HG03159 (cell line): ENCODE measurements around the gene MYO1D.
A peak's percentile ranks its signal among the peaks of the same experiment; 100 is the strongest.

ENCODE experiments used
- ATAC-seq: cut with Tn5 transposase; IDR thresholded peaks from one replicate; pipeline ENCODE4 v1.9.1; 2021; ENCODE audit warnings: mild to moderate bottlenecking, moderate library complexity; ENCODE audit not compliant: unreplicated experiment

The MYO1D gene

DNA sequence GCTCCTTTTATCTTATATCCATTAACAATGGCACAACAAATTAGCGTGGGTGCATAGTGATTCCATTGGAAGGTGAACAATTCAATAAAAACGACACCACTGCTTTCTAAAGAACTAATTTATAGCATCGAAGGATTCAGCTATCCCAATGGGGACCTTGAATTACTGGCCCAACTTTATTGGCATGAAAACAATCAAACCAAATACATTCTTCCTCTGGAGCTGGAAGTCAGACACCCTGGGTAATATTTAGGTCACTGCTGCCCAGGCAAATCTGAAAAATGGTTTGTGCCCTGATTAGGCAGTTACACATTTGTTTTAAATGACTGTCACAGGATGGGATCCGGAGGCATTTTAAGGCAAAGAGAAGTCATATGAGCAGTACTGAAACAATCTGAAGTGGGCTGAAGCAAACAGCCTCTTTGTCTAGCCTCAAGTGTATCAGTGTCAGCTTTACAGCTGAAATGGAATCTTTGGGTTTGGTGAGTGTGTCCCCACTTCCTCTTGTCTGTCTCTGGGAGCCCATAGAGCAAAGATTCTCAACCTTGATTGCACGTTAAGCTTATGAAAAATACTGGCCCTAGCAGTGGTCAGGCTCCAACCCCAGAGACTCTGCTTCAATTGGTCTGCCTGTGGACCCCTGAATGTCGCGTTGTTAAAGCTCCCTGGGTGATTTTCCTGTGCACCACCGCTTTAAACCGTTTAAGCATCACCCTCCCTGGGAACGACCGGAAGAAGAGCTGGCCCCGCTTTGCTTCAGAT lies 359.8 kb downstream of the MYO1D start:
- no peak for ATAC-seq

DNA sequence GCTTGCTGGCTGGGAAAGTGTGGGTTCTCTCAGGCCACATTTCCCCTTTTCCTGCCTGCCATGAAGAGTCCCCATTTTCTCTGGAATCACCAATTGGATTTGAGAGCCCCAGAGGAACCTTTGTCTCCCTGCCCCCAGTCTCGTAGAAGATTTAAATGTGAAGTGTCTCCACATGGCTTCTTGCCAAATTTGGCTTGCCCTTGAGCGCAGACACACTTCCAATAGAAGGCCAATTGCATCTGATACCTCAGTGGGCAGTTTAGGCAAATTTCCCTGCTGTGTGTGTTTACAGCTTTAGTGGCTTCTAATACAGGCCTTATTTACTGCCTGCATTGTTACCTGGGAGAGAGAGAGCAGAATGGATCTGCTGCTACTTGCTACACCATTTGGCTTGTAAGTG lies 360.5 kb downstream of the MYO1D start:
- ATAC-seq: no peak

DNA sequence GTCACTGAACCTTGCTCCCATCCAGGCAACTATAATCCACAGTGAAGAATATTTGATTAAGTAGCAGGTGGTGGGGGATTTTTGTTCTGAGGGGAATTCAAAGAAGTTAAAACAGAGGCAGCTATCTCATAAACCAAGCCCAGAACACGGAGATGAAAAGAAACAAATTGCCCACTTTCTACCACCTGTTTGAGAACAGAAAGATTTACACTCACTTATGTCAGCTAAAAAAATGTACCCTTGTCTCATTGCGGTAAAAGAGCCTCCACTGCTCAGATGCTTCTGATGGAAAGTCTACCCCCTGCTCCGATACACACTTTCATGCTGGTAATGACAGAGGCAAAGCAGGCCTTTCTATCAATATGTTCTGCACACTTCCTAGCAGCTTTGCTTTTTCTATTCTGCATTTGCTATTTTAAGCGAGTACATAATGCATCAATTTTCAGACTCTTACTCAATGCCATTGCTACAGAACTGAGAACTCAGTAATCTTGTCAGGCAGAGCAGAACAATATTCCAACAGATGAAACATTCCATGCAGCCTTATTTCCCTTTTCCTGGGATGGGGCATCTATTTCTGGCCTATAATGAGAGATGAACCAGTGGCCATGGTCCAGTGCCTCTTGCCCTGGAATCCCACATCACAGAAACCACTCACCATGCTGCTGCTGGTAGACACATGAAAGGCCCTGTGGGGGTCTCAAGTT lies 361.1 kb downstream of the MYO1D start:
- no peak for ATAC-seq

DNA sequence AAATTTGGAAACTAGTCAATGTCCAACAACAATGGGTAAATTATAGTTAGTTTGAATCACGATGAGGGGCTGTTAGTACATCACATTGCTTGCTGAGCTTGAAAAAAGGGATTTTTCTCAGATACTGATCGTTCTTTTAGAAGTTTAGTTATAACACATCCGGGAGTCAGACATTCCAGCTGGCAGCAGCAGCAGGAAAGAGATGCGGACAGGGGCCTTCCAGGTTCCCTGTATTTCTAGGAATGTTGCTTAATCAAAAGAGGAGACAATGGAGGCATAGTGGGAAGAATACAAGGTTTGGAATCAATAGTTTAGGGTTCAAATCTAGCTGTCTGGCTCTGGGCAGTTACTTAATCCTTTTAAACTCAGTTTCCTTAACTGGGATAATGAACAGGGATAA lies 362.3 kb downstream of the MYO1D start:
- ATAC-seq: no peak

DNA sequence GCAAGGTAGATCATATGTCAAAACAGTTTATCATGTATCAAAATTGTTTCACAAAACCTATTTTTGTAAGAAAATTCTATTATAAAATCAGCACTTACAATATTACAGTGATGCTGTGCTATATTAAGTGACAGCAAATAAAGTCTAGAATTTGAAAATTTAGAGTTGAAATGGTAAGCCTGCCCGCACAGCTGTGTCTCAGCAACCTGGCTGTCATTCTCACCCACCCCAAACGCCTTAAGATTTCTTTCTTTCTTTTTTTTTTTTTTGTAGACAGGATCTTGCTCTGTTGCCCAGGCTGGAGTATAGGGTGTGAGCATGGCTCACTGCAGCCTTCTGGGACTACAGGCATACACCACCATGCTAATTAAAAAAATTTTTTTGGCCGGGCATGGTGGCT lies 363.3 kb downstream of the MYO1D start:
- ATAC-seq: no peak

DNA sequence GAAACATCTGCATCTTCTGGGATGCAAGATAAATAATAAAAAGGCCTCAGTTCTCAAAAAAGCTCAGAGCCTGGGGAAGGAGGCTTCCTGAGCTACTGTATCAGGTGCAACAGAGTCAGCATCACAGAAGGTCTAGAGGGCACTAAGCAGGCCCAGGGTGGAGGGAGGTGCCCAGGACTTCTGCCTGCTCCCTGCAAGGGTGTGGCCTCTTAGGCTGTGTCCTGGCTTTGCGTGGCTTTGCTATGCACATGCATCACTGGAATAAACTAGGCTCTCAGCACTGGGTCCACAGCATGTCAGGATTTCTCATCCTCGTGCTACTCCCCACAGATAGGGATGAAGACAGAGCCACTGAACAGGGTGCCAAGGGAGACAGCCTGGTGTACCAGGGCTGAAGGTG lies 364.6 kb downstream of the MYO1D start:
- ATAC-seq: no peak

DNA sequence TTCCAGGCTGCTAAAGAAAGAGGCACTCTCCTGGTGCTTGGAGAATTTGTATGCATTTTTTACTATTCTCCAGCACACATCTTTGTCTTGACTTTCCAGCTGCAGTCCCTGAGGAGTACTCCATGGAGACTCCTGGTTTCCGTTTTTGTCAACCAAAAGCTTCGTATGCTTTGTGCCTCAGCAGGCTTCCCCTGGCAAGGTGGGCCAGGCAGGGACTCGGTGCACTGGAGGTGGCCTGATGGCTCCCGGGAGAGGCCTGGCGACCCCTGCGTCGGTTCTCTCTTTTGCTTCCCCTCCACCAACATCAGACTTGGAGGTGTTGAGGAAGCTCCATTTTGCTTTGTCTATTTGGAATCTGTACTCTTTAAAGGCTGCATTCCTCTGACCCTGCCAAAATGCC lies 366.5 kb downstream of the MYO1D start:
- no peak for ATAC-seq

DNA sequence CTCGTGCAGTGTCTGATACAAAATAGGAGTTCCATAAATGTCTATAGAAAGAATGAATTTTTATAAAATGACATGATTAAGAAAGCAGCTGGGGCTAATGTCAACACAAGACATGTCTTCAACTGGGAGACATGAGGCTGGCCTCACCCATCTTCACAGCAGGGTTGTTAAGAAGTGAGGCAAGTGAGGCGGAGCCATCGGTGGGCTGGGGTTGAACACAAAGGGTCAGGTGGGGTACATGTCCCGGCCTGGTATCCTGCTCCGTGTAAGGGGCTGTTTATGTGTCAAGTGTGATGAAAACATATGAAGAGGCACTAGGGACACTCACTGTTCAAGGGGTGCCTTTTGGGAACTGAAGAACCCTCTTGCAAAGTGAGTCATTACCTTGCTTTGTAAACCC lies 368.0 kb downstream of the MYO1D start:
- ATAC-seq: no peak

DNA sequence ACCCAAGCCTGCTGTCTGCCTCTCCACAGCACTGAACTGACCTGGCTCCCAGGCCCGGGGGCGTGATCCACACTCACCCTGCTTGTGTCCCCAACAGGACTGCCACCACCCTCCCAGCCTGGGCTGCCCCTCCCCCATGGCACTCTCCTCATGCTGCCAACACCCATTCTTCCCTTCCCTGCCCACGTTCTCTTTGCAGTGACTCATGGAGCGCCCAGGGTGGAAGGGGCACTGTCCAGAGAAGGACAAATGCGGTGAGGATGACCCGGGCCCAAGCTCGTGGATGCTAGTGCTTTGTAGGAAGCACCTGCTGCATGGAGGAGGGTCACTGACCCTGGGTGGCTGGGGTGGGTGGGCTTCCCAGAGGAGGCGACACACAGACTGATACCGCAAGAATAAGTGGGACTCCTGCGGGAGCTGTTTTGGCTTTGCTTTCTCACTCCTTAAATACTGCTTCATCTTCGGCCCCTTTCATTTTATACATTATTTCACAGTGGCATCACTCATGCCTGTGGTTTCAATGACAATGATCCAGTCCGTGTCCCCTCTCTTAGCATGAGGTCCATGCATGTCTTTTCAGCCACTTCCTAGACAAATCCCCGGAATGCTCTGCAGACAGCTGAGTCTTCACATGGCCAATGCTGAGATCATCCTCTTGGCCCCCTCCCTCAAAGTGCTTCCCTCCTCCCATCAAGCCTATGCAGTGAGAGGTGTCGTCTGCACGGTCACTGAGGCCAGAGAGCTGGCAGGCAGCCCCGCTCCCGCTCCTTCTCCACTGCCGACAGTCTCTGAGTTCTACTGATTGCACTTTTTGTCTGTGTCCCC lies 372.5 kb downstream of the MYO1D start:
- no peak for ATAC-seq

DNA sequence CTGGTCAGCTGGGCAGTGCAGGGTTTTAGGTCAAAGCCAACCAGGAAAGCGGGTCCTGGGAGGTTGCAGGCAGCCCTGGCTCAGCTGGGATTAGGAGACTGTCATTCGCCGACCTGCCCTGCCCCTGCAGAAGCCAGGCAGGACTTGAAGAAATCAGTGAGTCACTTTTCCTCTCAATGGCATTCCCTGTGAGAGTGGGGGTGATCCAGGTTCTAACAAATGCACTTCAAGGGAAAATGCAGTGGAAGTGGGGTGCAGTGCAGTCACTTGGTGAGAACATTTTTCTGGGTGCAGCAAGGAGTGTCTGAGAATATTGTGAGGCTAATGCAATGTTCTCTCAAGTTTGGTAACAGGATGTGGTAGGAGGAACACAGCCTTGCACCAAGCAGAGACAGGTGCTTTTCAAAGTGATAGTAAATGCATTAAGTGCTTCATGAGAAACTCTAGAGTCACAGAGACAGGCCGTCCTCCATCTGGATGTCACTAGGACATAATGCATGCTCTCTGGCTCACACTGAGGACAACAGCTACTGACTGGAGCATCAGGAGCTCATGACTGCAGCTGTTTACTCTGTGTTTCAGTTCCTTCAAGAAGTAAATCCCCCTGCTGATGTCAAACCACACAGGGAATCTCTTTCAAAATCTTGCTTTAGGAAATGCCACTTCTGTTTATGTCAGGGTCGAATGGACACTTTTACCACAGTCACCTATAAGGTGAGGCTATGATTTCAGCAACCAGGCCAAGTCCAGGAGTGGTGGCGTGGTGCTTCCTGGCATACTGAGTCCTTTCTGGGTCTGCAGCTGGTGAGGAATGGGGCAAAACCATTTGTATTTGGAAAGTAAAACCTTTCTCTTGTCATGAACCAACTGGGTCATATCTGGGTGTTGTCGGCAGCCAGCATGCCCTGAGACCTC lies 373.4 kb downstream of the MYO1D start:
- peak; percentile 88 for ATAC-seq

DNA sequence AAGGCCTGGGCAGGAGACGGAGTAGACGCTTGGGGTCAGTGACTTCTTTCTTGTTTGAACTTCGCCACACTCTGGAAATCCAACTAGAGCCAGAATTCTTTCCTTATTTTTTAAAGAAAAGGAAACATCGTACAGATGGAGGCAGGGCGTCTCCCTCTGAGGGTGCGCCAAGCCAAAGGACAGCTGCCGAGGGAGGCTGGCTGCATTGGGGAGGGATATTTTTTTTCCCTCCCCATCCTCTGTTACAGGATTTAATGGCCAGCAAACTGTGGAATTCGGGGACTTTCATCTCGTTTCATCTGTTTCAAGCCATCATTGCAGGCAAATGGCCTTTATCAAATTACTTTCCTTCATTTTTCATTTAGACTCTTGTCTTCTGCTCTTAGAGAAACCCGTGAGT lies 374.2 kb downstream of the MYO1D start:
- no peak for ATAC-seq

DNA sequence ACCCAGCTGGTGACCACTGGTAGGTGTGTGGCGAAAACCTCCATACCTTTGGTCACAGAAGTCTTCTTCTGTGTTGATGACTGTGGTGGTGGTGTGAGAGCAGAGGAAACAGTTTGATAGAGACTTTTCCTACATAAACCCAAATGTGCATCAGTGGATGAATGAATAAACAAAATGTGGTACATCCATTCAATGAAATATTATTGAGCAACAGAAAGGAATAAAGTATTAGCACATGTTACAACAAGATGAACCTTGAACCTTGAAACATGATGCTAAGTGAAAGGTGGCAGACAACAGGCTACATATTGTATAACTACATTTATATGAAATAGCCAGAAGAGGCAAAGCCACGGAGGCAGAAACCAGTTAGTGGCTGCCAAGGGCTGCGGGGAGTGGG lies 374.9 kb downstream of the MYO1D start:
- no peak for ATAC-seq

DNA sequence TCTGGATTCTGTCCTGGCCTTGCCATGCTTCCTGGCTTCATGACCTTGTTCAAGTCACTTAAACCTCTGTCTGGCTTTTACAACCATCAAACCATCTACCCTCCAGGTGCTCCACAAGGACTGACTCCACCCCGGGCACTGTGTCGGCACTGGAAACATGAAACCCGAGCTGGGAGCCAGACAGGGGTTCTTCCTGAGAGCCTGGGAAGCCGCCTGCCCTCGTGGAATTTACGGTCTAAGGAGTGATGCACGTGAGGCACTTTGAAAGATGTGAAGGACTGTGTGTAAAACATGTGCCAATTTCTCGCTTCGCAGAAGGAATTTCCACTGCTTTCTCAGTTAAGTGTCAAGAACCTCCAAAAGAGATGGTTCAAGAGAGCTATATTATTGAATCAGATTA lies 378.5 kb downstream of the MYO1D start:
- no peak for ATAC-seq

DNA sequence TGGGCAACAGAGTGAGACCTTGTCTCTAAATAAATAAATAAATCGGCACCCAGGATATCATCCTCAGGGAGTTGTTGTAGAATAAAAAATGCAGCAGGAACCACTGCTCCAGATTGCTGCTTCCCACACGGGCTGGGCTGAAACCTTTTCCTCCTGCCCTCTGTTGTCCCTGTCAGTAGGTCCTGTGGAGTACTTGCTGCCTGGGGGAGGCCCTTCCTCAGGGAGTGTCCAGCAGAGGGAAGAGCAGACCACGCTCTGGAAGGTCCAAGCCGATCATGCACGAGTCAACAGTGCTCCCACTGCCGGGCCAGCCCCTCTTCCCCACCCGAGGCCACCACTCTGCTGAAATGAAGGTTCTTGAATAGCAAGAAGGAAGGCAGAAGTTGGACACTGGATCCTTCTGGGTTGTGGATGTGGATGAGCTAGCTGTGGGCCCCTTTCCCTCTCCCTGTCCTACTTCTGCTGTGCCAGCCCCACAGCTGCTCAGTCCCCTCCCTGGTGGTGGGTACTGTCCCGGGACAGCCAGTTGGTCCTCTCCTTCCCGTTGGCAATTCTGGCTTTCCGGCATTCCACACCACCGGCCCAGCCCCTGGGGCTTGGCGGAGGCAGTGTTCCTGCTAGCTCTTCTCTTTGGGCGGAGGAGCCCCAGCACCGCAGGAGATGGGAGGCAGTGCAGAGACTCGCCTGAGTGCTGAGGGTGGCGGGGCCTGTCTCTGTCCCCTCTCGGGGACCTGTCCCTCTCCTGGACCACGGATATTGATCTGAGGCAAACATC lies 379.3 kb downstream of the MYO1D start:
- ATAC-seq: no peak

DNA sequence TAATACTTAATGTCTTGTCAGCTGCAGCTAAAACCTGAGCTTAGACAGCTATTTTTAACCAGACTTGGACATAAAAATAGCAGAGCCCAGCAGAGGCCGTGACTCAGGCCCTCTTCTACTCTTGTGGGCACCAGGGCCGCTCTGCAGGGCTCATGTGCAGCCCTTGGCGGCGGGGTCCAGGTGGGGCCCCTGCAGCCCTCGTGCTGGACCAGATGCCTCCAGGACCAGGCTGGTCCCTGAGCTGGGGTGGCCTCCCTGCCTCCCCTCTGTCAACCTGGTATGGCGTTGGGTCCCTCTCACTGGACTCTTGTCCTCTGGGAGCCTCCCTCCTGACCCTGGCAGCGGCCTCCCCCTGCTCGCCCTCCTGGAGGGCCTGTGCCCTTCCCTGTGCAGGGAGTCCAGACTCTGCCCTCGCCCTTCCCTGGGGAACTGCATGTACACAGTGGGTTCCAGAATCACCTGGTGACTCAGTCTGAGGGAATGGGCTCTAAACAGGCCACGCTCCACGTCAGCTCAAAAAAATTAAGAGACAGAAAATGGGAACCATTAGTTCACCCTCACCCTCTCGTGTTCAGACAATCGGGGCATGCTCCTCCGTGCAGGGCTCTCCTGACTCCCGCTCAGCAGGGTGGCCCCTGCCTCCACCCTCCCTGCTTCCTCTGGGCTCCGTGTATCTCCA lies 380.4 kb downstream of the MYO1D start:
- ATAC-seq: no peak

DNA sequence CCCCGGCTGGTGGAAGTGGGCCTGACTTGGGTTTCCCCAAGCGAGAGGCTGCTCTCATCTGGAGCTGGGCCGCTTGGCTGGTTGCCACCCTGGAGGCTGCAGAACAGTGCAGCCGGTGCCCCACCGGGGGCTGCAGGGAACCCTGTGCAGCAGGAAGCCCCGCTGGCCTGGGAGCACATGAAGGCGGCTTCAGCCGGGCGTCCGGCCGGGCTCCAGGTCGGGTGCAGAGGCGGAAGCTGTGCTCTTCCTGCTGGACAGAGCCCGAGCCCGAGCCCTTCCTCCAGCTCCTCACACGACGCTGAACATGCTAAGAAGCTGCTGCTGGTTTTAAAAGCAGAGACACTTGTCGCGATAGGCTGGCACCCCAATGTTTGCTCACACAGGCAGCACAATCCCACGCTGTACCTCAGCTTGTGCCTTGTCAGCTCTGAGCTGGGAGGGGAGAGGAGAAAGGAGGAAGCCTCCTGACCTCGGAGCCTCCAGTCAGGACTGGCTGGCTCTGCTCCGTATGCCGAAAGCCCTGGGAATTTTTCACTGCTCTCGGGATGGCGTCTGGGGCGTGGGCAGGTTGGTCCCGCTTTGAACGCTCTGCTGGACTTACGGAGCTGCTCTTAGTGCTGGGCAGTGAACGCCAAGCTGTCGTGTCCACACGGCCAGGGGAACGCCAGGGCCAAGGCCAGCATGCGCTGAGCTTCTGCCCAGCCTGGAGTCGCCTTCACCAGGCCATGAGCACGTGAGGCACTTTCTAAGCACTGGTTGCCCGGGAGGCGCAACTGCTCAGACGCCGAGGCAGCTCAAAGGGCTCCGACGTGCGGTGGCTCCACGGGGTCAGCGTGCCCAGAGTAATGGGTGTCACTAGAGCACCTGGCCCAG lies 381.3 kb downstream of the MYO1D start:
- ATAC-seq: no peak

DNA sequence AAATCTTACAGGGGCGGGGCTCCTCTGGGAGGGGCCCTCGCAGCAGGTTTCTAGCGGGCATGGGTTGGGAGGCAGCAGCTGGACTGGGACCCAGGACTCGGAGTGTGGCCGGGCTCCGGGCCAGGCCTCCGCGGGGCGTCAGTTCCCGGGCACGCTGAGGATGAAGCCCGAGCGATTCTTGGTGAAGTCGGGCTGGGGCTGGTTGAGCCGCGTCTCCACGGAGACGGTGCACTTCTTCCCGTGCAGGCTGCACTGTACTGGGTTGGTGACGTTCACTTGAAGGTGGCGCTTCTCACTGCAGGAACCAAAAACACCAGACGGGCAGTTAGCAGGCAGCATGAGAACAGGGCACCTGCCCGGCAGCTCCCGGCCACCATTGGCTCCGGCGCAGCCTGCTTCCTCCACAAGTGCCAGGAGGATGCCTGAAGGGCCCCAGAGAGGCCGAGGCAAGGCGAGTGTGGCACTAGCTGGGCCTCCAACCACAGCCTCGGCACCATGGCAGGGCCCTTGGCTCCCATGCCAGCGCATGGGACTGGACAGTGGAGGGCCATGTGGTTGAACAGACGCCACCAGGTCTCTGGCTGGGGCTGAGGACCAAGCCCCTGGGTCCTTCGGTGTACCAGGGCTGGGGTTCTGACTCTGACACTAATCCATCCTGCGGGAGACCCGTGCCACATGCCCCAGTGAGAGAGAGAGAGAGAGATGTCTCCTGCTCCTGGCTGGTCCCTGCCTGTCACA lies 382.1 kb downstream of the MYO1D start:
- ATAC-seq: no peak
